GM19455 (cell line): Measurements from ENCODE around the gene HCRT.
"Not testable (repeated sequence)": the region's sequence is repeated elsewhere in the genome, so short reads cannot be mapped to it uniquely, and the experiment has no call there.

ENCODE experiments used
- ATAC-seq: cut with Tn5 transposase; IDR thresholded peaks from one replicate; pipeline ENCODE4 v1.9.1; 2021; ENCODE audit not compliant: unreplicated experiment

The HCRT gene

GRCh38 chr17:42198897-42199296 lies 13.6 kb upstream of the HCRT start:
- no peak for ATAC-seq

GRCh38 chr17:42197564-42198156 lies 12.4 kb upstream of the HCRT start:
- ATAC-seq: no peak

- ATAC-seq: peak; percentile 82
Observed at GRCh38 chr17:42193969-42194899, 9.0 kb upstream of the HCRT start, which contains the start of gene GHDC. Gene GHDC, minus strand, starts transcription at chr17:42194494. Its CDS starts 913 bp downstream, at chr17:42193581.

GRCh38 chr17:42193216-42193968 lies 8.1 kb upstream of the HCRT start:
- ATAC-seq: no peak

- no peak for ATAC-seq
Observed at GRCh38 chr17:42192189-42193126, 7.2 kb upstream of the HCRT start.

GRCh38 chr17:42191275-42191608 lies 6.0 kb upstream of the HCRT start:
- no peak for ATAC-seq

- ATAC-seq: no peak
Observed at GRCh38 chr17:42190491-42191274, 5.4 kb upstream of the HCRT start.

- ATAC-seq: no peak
Observed at GRCh38 chr17:42189651-42189965, 4.4 kb upstream of the HCRT start.

- ATAC-seq: no peak
Observed at GRCh38 chr17:42188749-42189650, 3.7 kb upstream of the HCRT start.

GRCh38 chr17:42187833-42188232 lies 2.6 kb upstream of the HCRT start:
- no peak for ATAC-seq

GRCh38 chr17:42186191-42186590 lies 939 bp upstream of the HCRT start:
- ATAC-seq: not testable (repeated sequence)

- no peak for ATAC-seq
Observed at GRCh38 chr17:42185621-42185930, 324 bp upstream of the HCRT start.

- ATAC-seq: peak; percentile 55
Observed at GRCh38 chr17:42183741-42184711, 1.2 kb downstream of the HCRT start.

- no peak for ATAC-seq
Observed at GRCh38 chr17:42182927-42183734, 2.1 kb downstream of the HCRT start.

GRCh38 chr17:42181851-42182207 lies 3.4 kb downstream of the HCRT start:
- no peak for ATAC-seq

GRCh38 chr17:42180922-42181850 lies 4.1 kb downstream of the HCRT start, which contains the start of gene KCNH4:
Gene KCNH4, minus strand, starts transcription at chr17:42181142. Its CDS starts 197 bp downstream, at chr17:42180945.
- ATAC-seq: no peak
